Keratinocyte (primary cell): Measurements from ENCODE around the gene CORO2A.

Experiments used
- CTCF ChIP-seq, 3 experiments: IDR thresholded peaks in 1 of 3; conservative IDR thresholded peaks in 1 of 3; optimal IDR thresholded peaks in 1 of 3; 2 replicates in 2 of 3; 3 replicates in 1 of 3; pipeline versions ENCODE3 to v1.5.1; 2011; ENCODE audit warnings: low read length in 3 of 3, mild to moderate bottlenecking in 3 of 3, moderate library complexity in 2 of 3, control low read depth in 1 of 3, inconsistent platforms in 1 of 3; ENCODE audit not compliant: insufficient read depth in 2 of 3; ENCODE audit errors: extremely low read depth in 1 of 3
- EZH2 ChIP-seq: IDR thresholded peaks from one replicate; pipeline ENCODE4 v1.6.1; 2012; ENCODE audit warnings: inconsistent platforms, mild to moderate bottlenecking, low read length, moderate library complexity

- no peak for TF ChIP-seq CTCF (optimal IDR thresholded peaks at IDR 0.05 in 1 of 3, IDR thresholded peaks at IDR 0.05 in 1 of 3, conservative IDR thresholded peaks at IDR 0.05 in 1 of 3; ENCODE audit: extremely low read depth in 1 of 3, insufficient read depth in 2 of 3, low read length in 3 of 3)
- TF ChIP-seq EZH2 = no peak
These were observed 36.1 kb upstream of the CORO2A start for GRCh38 chr9:98228392-98229089.
